LNCAP (cell line): ENCODE results near the gene CCDC149.

Experiments used
- CTCF ChIP-seq: fragments of 450-650 bp; IDR thresholded peaks from 2 replicates; pipeline ENCODE4 v1.5.1; 2017; ENCODE audit warnings: mild to moderate bottlenecking

The CCDC149 gene

GRCh38 chr4:24850674-24851073, 62.2 kb downstream of the CCDC149 start:
- no peak for TF ChIP-seq CTCF

- TF ChIP-seq CTCF: no peak
Observed at GRCh38 chr4:24849756-24850155, 63.1 kb downstream of the CCDC149 start.

- no peak for TF ChIP-seq CTCF
Observed at GRCh38 chr4:24849351-24849750, 63.5 kb downstream of the CCDC149 start.

GRCh38 chr4:24846716-24847115, 66.1 kb downstream of the CCDC149 start:
- TF ChIP-seq CTCF: no peak

GRCh38 chr4:24845902-24846301, 66.9 kb downstream of the CCDC149 start:
- no peak for TF ChIP-seq CTCF

- no peak for TF ChIP-seq CTCF
Observed at GRCh38 chr4:24845132-24845531, 67.7 kb downstream of the CCDC149 start.

- TF ChIP-seq CTCF: no peak
Observed at GRCh38 chr4:24843096-24843495, 69.7 kb downstream of the CCDC149 start.

GRCh38 chr4:24842356-24842755, 70.5 kb downstream of the CCDC149 start:
- no peak for TF ChIP-seq CTCF
